Stimulated activated naive CD4-positive, alpha-beta T cell treated with Interleukin-2 at 50 U/mL for 16 hours (primary cell): ENCODE measurements around the gene ZSWIM6.

Experiments
- DNase-seq: peaks from one replicate; lab custom pipeline; 2025; lab: John Stamatoyannopoulos, UW

The ZSWIM6 gene

GRCh38 chr5:61331407-61332357, at the start of gene ZSWIM6:
TSS of gene ZSWIM6 (plus strand) at chr5:61332258. CDS start at chr5:61332273, 15 bp downstream.
- DNase-seq = peak; percentile 98

GRCh38 chr5:61283471-61283870, 48.6 kb upstream of the ZSWIM6 start:
- no peak for DNase-seq

DNA sequence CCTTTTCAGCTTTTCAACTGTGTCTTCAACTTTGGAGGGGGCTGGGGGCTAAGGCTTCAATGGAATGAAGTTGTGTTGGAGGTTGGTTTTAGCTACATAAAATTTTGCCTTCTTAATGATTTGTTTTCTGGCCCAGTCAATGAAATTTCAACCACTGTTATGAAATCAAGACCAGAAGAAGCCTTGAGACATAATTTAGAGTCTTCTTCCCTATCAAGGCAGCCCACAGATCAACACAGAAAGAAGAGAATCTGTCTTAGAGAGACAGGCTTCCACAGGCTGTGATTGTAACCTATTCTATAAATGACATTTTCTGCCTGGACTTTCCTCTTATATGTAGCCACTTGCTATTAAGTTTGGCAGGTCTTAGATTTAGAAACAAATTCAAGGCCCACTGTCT, 46.5 kb upstream of the ZSWIM6 start:
- no peak for DNase-seq

GRCh38 chr5:61286446-61287132, 45.5 kb upstream of the ZSWIM6 start:
- DNase-seq = no peak

- no peak for DNase-seq
These were observed 44.6 kb upstream of the ZSWIM6 start for GRCh38 chr5:61287474-61287873.

DNA sequence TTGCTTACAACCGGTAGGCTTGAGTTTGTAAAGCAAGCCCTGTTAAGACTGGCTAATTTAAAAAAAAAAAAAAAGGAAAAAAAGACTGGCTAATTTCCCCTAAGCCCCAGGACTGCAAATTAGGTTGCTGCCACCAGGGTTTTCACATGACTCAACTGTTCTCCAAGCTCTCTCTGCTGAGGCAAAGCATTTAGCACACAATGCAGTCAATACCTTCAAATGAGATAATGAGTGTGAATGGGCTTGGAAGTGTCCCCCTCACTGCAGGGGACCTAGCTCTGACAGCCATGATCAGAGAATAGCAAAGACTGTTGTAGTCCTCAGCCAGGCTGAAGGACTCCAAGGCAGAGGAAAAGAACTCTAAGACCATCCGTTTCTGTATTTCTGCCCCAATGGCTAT, 42.8 kb upstream of the ZSWIM6 start:
- DNase-seq = no peak

- no peak for DNase-seq
These were observed 42.3 kb upstream of the ZSWIM6 start for GRCh38 chr5:61289669-61290306.

- DNase-seq = no peak
These were observed 41.3 kb upstream of the ZSWIM6 start for GRCh38 chr5:61290791-61291210.

DNA sequence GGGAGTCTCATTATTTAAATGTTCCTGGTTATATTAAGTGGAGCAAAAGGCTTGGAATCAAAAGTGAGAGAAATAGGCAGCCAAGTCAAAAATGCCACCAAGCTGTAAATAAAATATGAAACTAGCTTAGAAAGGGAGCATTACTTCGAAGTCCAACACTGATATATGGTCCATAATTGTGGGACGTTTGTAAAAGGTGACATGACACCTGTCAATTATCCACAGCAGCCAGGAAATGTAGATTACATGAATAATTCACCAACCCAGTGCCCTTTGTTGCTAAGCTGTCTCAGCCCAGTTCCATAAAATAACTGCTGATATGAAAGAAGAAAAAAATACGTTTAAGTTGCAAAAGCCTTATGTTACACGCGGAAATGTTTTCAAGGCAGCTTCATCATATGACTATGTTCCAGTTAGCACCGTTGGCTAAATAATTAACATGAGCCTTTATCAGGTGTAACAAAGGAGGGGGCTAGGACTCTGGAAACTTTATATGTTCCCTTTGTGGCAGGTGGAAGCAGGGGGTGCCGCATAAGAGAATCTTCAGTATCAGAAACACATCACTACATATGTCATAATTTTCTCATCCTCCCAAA, 39.9 kb upstream of the ZSWIM6 start:
- no peak for DNase-seq

GRCh38 chr5:61293071-61293470, 39.0 kb upstream of the ZSWIM6 start:
- no peak for DNase-seq

- no peak for DNase-seq
These were observed 38.2 kb upstream of the ZSWIM6 start for GRCh38 chr5:61293873-61294272.

DNA sequence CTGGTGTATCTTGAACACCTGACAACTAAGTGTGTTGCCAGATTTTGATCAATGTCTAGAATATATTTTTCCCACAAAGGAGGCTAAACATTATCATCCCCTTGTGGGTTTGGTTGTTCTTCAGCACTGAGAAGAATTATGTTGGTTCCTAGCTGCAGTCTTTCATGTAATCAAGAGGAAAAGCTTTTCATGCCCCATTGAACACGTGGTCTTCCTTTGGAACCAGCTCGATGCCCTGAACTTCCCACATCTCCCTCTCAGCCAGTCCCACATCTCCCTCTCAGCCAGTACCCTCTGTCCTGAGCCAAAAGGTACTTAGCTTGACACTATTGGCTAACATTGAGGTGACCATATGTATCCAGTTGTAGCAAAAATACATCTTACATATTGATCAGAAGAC, 36.7 kb upstream of the ZSWIM6 start:
- DNase-seq = no peak

- DNase-seq = no peak
These were observed 34.0 kb upstream of the ZSWIM6 start for GRCh38 chr5:61298066-61298465.

- DNase-seq = no peak
These were observed 33.5 kb upstream of the ZSWIM6 start for GRCh38 chr5:61298580-61298979.

- DNase-seq = no peak
These were observed 32.8 kb upstream of the ZSWIM6 start for GRCh38 chr5:61299261-61299681.

DNA sequence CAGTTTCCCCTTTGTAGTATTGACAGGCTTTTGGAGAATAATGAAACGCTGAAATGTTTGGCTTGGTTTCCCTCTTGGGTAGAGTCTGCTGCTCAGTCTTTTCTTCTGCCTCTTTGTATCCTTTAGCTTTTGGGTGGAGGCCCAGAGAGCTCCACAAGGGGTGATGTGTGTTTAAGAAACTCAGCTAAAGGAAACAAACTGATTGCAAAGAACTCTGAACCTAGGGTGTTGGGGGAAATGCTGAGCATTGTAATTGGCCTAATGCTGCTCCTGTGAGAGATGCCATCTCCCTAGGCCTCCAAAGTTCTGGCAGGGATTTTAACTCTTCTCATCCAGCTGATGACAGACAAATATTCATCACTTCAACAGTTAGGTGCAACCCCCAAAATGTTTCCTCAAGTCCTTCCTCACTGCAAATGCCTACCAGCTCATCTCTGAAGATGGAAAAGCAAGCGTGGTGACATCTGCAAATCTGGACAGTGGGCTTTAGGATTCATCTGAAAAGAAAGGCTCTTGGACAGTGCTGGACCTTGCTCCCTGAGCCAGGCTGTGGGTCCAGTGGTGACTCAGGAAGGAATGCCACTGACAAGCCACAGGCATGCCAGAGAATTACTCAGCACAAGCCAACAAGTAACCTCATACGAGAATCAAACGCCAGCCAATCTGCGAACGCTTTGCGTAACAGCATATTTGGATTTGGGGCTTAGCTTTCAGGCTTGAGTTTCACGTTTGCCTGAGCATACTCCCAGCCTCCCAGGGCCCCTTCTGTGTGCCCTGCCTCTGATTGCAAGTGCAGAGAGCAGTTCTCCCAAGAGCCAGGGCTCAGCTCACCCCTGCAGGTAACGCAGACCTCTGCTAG, 30.5 kb upstream of the ZSWIM6 start:
- DNase-seq = no peak

- no peak for DNase-seq
These were observed 29.9 kb upstream of the ZSWIM6 start for GRCh38 chr5:61302200-61302563.

GRCh38 chr5:61303346-61303745, 28.7 kb upstream of the ZSWIM6 start:
- no peak for DNase-seq

DNA sequence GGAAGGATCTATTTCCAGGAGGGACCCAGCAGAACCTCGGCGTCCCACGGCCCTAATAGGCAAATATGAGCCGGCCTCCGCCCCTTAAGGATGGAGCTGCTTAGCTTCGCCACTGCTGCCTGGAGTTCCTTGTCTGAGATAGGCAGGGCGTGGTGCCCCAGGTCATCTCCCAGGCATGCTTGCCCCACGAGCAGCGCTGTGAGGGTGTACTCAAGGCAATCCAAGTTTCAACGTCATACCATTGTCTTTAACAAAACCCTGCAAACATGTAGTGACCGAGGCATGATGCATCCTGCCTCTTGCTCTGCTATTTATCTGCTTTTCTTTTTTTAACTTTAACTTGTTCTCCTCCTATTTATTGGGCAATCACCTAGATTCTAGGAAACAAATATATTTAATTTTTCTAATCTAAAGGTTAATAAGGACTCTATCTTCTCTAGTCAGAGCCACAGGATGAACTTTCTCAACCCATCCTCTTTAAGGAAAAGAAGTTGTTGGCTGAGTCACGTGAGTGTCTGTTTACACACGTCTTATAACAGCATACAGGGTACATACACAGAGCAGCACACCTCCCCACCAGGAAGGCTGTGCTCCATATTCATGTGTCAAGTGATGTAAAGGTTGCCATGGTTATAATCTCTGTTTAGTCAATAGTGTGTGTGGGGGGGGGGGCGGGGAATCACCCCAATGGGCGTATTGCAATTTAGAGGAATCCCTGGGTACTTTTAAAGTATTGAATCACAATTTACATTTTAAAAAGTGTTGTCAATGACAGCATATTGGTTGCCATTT, 27.3 kb upstream of the ZSWIM6 start:
- DNase-seq = no peak

GRCh38 chr5:61306531-61307131, 25.4 kb upstream of the ZSWIM6 start:
- DNase-seq = no peak
